Ovary (tissue), 3 donors: ENCODE data around the gene SLC25A25.

ENCODE experiments used
- EP300 ChIP-seq: sonication (generic); formaldehyde crosslinking; IDR thresholded peaks from one replicate; pipeline ENCODE4 v1.6.1; 2017; ENCODE audit warnings: antibody characterized with exemption
- POLR2A ChIP-seq: fragments of 450-650 bp; IDR thresholded peaks from one replicate; pipeline ENCODE4 v1.6.1; 2017; ENCODE audit warnings: antibody characterized with exemption, mild to moderate bottlenecking, moderate library complexity
- TF ChIP-seq, protein P1 (sequence below), 3 donors: fragments of 450-650 bp in 2 of 3; fragments of 200-600 bp in 1 of 3; IDR thresholded peaks; one replicate each; pipeline versions ENCODE4 v1.5.1 to v1.8.0; 2016 to 2022; ENCODE audit warnings: antibody characterized with exemption in 3 of 3, mild to moderate bottlenecking in 1 of 3
- donor health status: DM: no; HTN: no; CAD: no.

DNA sequence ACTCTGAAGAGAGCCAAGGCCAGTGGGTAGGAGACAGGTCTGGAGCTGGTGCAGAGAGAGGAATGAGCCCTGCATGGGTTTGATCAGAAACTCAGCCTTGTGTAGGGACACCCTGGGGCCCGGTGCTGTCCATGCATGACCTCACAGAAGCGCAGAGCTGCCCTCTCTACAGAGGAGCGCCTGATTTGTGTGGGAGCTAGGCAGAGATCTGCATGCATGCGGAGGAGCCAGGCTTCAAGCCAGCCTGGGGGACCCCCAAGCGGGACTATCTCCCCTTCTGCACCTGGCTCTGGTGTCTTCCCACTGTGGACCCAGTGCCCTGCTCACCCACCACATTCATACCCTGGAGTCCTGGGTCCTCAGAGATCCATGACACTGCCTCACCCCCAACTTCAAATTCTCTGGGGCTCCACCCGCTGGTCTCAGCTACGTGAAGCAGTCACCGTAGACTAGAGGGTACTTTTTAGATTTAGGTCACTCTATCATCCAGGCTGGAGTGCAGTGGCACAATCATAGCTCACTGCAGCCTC lies 78.6 kb downstream of the SLC25A25 start:
- TF ChIP-seq, protein P1, sequence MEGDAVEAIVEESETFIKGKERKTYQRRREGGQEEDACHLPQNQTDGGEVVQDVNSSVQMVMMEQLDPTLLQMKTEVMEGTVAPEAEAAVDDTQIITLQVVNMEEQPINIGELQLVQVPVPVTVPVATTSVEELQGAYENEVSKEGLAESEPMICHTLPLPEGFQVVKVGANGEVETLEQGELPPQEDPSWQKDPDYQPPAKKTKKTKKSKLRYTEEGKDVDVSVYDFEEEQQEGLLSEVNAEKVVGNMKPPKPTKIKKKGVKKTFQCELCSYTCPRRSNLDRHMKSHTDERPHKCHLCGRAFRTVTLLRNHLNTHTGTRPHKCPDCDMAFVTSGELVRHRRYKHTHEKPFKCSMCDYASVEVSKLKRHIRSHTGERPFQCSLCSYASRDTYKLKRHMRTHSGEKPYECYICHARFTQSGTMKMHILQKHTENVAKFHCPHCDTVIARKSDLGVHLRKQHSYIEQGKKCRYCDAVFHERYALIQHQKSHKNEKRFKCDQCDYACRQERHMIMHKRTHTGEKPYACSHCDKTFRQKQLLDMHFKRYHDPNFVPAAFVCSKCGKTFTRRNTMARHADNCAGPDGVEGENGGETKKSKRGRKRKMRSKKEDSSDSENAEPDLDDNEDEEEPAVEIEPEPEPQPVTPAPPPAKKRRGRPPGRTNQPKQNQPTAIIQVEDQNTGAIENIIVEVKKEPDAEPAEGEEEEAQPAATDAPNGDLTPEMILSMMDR (IDR thresholded peaks at IDR 0.05), result no peak
- no peak for TF ChIP-seq EP300
- TF ChIP-seq POLR2A, result no peak
